ENCODE results near the gene MCOLN2. TPM values are rescaled to one million over a fixed set of nuclear protein-coding genes. Genes with fewer than 3 reads are reported as not detected.

The MCOLN2 gene
- total RNA-seq, 1 experiment from 2014 or later, result 1.3 TPM

GRCh38 chr1:84877592-84877991 is 119.3 kb downstream of the MCOLN2 start:
- Histone ChIP-seq H3K4me2 (ENCODE audit: insufficient read depth, insufficient read length, low read length) (no peak overlapping the region), H4K20me1 (ENCODE audit: control insufficient read depth, insufficient read depth, insufficient read length) (no peaks in the 10 kb centered on the region), H2BK120ac (ENCODE audit: low read depth, low read length, poor library complexity, severe bottlenecking) (no peak overlapping the region), H2BK20ac (ENCODE audit: low read depth, low read length, poor library complexity, severe bottlenecking) (no peak overlapping the region), H3K23me2 (ENCODE audit: insufficient read length, low read depth, low read length, poor library complexity, severe bottlenecking) (no peaks in the 10 kb centered on the region), H3K27me3 (ENCODE audit: insufficient read depth, low read length) (no peaks in the 10 kb centered on the region), H2AFZ (ENCODE audit: low read length) (no peak overlapping the region), H3K9ac (ENCODE audit: extremely low read depth, insufficient read length, low read length) (no peak overlapping the region), H2BK5ac (ENCODE audit: insufficient read length, low read length) (no peak overlapping the region), H3K14ac (ENCODE audit: insufficient read depth, low read length) (no peak overlapping the region), H3K79me2 (ENCODE audit: insufficient read depth, low read length) (no peaks in the 10 kb centered on the region), H3K4ac (ENCODE audit: low read depth, low read length) (no peak overlapping the region), H3K56ac (ENCODE audit: insufficient read length, low read depth, low read length) (no peak overlapping the region), H2AK5ac (ENCODE audit: insufficient read length, low read length) (no peak overlapping the region), H2BK15ac (ENCODE audit: low read depth, low read length) (no peak overlapping the region), H3K4me1 (ENCODE audit: insufficient read depth, low read length) (no peaks in the 10 kb centered on the region), H3K79me1 (ENCODE audit: insufficient read depth, low read depth, low read length, poor library complexity, severe bottlenecking) (no peaks in the 10 kb centered on the region), H2BK12ac (ENCODE audit: insufficient read length, low read depth, low read length) (no peak overlapping the region), H3K23ac (ENCODE audit: insufficient read length, low read depth, low read length) (no peak overlapping the region), H3K27ac (ENCODE audit: insufficient read length, low read depth, low read length) (no peak overlapping the region), H3K18ac (ENCODE audit: insufficient read length, low read depth, low read length) (no peak overlapping the region), H3T11ph (ENCODE audit: low read length) (no peak overlapping the region), H3K9me3 (ENCODE audit: control insufficient read depth, low read depth, low read length) (no peaks in the 10 kb centered on the region), H4K91ac (ENCODE audit: insufficient read length, low read depth, low read length) (no peak overlapping the region), H4K8ac (replicated peaks; ENCODE audit: insufficient read length, low read depth, low read length) (no peak overlapping the region), H4K5ac (ENCODE audit: insufficient read length, low read depth, low read length) (no peak overlapping the region)
- Mint-ChIP-seq H3K27ac (no peak overlapping the region), H3K9me3 (peaks cover 7 to 8% of the 10 kb centered on the region in 2 experiments; a peak in 4 of 5 replicates), H3K27me3 (ENCODE audit: low read depth) (peaks cover 2% of the 10 kb centered on the region; the same call in 1 of the 2 replicates), H3K36me3 (ENCODE audit: insufficient read depth in 1 of 3, low read depth in 3 of 3) (peaks cover 0 to 18% (median 8%) of the 10 kb centered on the region in 3 experiments; a peak in 4 of 7 replicates), H3K4me3 (no peak overlapping the region), H3K4me1 (no peaks in the 10 kb centered on the region)
- WGBS (ENCODE audit: extremely low coverage, insufficient read length, low lambda C conversion rate), result no CpG with 5 or more reads among the region's 4 CpGs
- DNase-seq, result no peak
- no peak for TF ChIP-seq CTCF (conservative IDR thresholded peaks at IDR 0.05)

All from H9 (cell line).